Kidney (tissue), 14 donors: ENCODE measurements around the gene EDARADD. TPM values are rescaled to one million over a fixed set of nuclear protein-coding genes. Genes with fewer than 3 reads are reported as not detected.

ENCODE experiments used
- DNase-seq, 5 donors: peaks; one replicate each; pipeline ENCODE4 v3.0.0-alpha.2; 2013 to 2020
- FAIRE-seq: peaks from 2 replicates; lab custom pipeline; 2012; peaks lifted over from hg19 to GRCh38; lab: Jason Lieb, UNC
- H3K27ac ChIP-seq, 2 donors: one replicate each; pipeline ENCODE4 v1.7.0; 2013; ENCODE audit warnings: low read depth in 2 of 2, low read length in 2 of 2, inconsistent platforms in 1 of 2
- H3K27me3 ChIP-seq: one replicate; pipeline ENCODE4 v1.7.1; 2013; ENCODE audit warnings: low read length, inconsistent platforms; ENCODE audit not compliant: control insufficient read depth, insufficient read depth
- H3K36me3 ChIP-seq, 3 donors: one replicate each; pipeline versions ENCODE4 v1.7.0 to v1.7.1; 2013; ENCODE audit warnings: low read length in 3 of 3, control low read depth in 1 of 3, inconsistent platforms in 1 of 3; ENCODE audit not compliant: insufficient read depth in 3 of 3, control insufficient read depth in 2 of 3
- H3K4me1 ChIP-seq, 3 donors: one replicate each; pipeline versions ENCODE4 v1.7.0 to v1.7.1; 2013; ENCODE audit warnings: low read length in 3 of 3, inconsistent platforms in 1 of 3, low read depth in 1 of 3; ENCODE audit not compliant: control insufficient read depth in 2 of 3, insufficient read depth in 2 of 3
- H3K4me3 ChIP-seq, 3 donors: one replicate each; pipeline versions ENCODE4 v1.7.0 to v1.8.1; 2013; ENCODE audit warnings: low read length in 3 of 3, control low read depth in 1 of 3, inconsistent platforms in 1 of 3
- H3K9ac ChIP-seq, 3 donors: one replicate each; pipeline versions ENCODE4 v1.7.0 to v1.7.1; 2013; ENCODE audit warnings: low read length in 3 of 3, control low read depth in 1 of 3, inconsistent platforms in 1 of 3
- H3K9me3 ChIP-seq, 3 donors: one replicate each; pipeline versions ENCODE4 v1.7.0 to v1.7.1; 2013; ENCODE audit warnings: low read length in 3 of 3, control low read depth in 1 of 3, inconsistent platforms in 1 of 3; ENCODE audit not compliant: control insufficient read depth in 2 of 3, insufficient read depth in 1 of 3
- CTCF ChIP-seq: IDR thresholded peaks from 3 replicates; pipeline ENCODE4 v1.5.1; 2012; ENCODE audit warnings: mild to moderate bottlenecking, moderate library complexity, borderline replicate concordance; ENCODE audit not compliant: insufficient read depth; ENCODE audit errors: extremely low read depth
- intact Hi-C: fragments of 100-400 bp; cut with DNase I; formaldehyde crosslinking; loops from one replicate; pipeline ENCODE4 v1.11.1; 2022
- polyA plus RNA-seq: library from polyadenylated mRNA; stranded (reverse); fragments of 350-450 nt; fragmentation: Illumina TruSeq; extraction: RNeasy Lipid Tissue Mini Kit (QIAGEN cat#74804); gene quantifications from one replicate; pipeline ENCODE4 v1.2.3, GENCODE V29; 2014; ENCODE audit warnings: low read depth, low replicate concordance; ENCODE audit not compliant: insufficient read depth
- total RNA-seq: library from RNA; stranded (reverse); fragmentation: NEBNext Ultra II Directional; extraction: Animal tissue kit (Norgen Biotek cat#: 25700); gene quantifications from one replicate; pipeline ENCODE4 v1.2.1, GENCODE V29; 2021
- donor health status: control.
- donor health status: control.
- donor health status: control.
- donor health status: control.
- donor health status: control.
- donor health status: DM: yes; HTN: yes; CAD: no.
- donor health status: Normal renal cell carcinoma (clear cell type).

EDARADD gene
- total and polyA plus RNA-seq, 2 donors from 2014 or later, result 0.82 to 2.2 TPM

DNA sequence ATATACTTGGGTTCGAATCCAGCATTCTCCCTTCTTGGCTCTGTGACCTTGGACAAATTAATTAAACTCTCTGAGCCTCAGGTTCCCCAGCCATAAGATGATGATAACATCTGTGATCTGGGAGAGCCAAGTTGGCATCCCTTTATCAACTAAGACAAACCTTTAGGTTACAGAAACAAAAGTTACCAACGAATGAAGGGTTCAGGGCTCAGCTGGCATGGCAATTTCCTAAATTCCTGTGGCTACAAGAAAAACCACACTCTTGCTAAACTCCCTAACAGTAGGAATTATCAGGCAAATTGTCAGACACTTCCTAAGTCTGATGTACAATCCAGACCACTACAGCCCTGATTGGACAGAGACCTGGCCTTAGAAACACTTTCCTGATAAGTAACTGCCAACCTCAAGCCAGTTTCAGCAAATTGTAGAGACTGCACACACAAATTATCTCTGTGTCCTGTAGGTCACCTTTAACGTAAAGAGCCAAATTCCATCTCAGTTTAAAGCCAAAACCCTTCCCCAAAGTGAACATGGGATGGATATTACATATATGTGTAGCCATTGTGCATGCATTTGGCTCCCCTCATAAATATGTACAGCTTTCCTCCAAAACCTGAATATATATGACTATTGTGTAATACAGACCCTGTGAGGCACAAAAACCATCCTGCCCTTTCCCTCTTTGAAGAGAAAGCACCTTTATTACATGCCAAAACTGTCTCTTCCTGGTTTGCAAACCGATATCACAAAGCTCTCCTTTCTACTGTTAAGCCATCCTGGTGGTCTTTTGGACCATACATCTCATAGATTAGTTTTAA lies 39.5 kb upstream of the EDARADD start:
- Histone ChIP-seq H3K27ac (no peak overlapping the region), H3K4me3 (no peak overlapping the region), H3K36me3 (no peaks in the 10 kb centered on the region), H3K4me1 (no peaks in the 10 kb centered on the region), H3K9me3 (no peaks in the 10 kb centered on the region), H3K27me3 (no peaks in the 10 kb centered on the region), H3K9ac (no peak overlapping the region)
- TF ChIP-seq CTCF, result no peak
- intact Hi-C loops, result no loop called here
- DNase-seq (no peak), FAIRE-seq (no peak)

DNA sequence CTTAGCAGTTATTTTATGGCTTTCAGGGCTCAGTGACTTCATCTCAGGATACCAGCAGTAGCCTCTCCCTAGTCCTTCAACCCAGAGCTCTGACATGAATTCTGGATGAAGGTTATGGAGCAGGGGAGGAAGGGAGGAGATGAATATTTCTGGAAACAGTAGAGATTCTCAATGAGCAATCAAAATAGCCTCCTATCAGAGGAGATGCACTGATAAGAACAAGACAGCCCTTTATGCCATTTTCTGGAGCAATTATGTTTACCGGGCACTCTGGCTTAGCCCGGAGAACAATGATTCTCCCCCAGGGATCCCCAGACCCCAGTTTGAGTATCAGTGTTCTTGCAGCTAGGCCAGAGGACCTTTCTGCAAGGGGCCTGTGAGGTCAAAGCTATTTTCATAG lies 37.9 kb upstream of the EDARADD start:
- Histone ChIP-seq H3K27ac (no peak overlapping the region), H3K4me3 (no peak overlapping the region), H3K9me3 (no peaks in the 10 kb centered on the region), H3K27me3 (no peaks in the 10 kb centered on the region), H3K36me3 (no peaks in the 10 kb centered on the region), H3K9ac (no peak overlapping the region), H3K4me1 (no peaks in the 10 kb centered on the region)
- intact Hi-C loops, result no loop called here
- no peak for FAIRE-seq
- TF ChIP-seq CTCF, result no peak
- DNase-seq, result no peak

- H3K27ac ChIP-seq, result no peak overlapping the region
- no peak for DNase-seq
- TF ChIP-seq CTCF, result no peak
- no peak overlapping the region for H3K9ac ChIP-seq
- H3K4me1 ChIP-seq, result no peaks in the 10 kb centered on the region
- intact Hi-C loops, result no loop called here
- FAIRE-seq, result no peak
- H3K27me3 ChIP-seq, result no peaks in the 10 kb centered on the region
- no peak overlapping the region for H3K4me3 ChIP-seq
- H3K36me3 ChIP-seq, result no peaks in the 10 kb centered on the region
- no peaks in the 10 kb centered on the region for H3K9me3 ChIP-seq
Measured at GRCh38 chr1:236361909-236362590, 32.0 kb upstream of the EDARADD start.
